Heart left ventricle (tissue), 16 donors: ENCODE measurements around the gene RMND5B. TPM values are rescaled to one million over a fixed set of nuclear protein-coding genes. Genes with fewer than 3 reads are reported as not detected.
A peak's percentile ranks its signal among the peaks of the same experiment; 100 is the strongest.

Experiments used
- ATAC-seq, 4 donors: fragments of 200-7000 bp; cut with Tn5 transposase; one replicate each; pipeline ENCODE4 v1.9.1; 2020 to 2022; ENCODE audit warnings: moderate library complexity in 4 of 4, mild to moderate bottlenecking in 3 of 4, moderate number of reproducible peaks in 1 of 4
- DNase-seq, 5 donors: peaks; one replicate each; pipeline ENCODE4 v3.0.0-alpha.2; 2020
- H3K27ac ChIP-seq, 12 donors: fragments of 200-600 bp; sonication (generic) in 4 of 12; one replicate each; pipeline versions ENCODE4 v1.5.0 to v1.8.0; 2016 to 2022; ENCODE audit warnings: mild to moderate bottlenecking in 2 of 12
- H3K27me3 ChIP-seq, 9 donors: fragments of 200-600 bp; sonication (generic) in 2 of 9; one replicate each; pipeline versions ENCODE4 v1.5.1 to v1.8.0; 2016 to 2022; ENCODE audit warnings: mild to moderate bottlenecking in 3 of 9
- H3K36me3 ChIP-seq, 9 donors: fragments of 200-600 bp; sonication (generic) in 2 of 9; one replicate each; pipeline versions ENCODE4 v1.5.0 to v1.8.0; 2018 to 2022; ENCODE audit warnings: mild to moderate bottlenecking in 2 of 9
- H3K4me1 ChIP-seq, 12 donors: fragments of 200-600 bp; sonication (generic) in 4 of 12; one replicate each; pipeline versions ENCODE4 v1.5.0 to v1.8.0; 2016 to 2022; ENCODE audit warnings: mild to moderate bottlenecking in 3 of 12
- H3K4me3 ChIP-seq, 12 donors: fragments of 200-600 bp; sonication (generic) in 4 of 12; one replicate each; pipeline versions ENCODE4 v1.5.0 to v1.8.0; 2017 to 2022; ENCODE audit warnings: mild to moderate bottlenecking in 9 of 12, moderate library complexity in 4 of 12
- H3K9me3 ChIP-seq, 12 donors: fragments of 200-600 bp; sonication (generic) in 4 of 12; one replicate each; pipeline versions ENCODE4 v1.5.0 to v1.8.0; 2016 to 2022; ENCODE audit warnings: mild to moderate bottlenecking in 1 of 12
- POLR2A ChIP-seq, 2 donors: fragments of 450-650 bp; IDR thresholded peaks; one replicate each; pipeline ENCODE4 v1.6.1; 2017; ENCODE audit warnings: antibody characterized with exemption in 2 of 2, mild to moderate bottlenecking in 2 of 2, moderate library complexity in 2 of 2
- WGBS, 4 donors: extraction: QIAGEN DNeasy Blood & Tissue Kit in 2 of 4; methylation state at CpG; one replicate each; pipeline versions ENCODE4 v1.1.5 to v1.1.7; 2013 to 2018; 5-methylcytosine and 5-hydroxymethylcytosine counted together
- intact Hi-C, 10 donors: fragments of 100-400 bp; cut with DNase I; formaldehyde crosslinking; loops; one replicate each; pipeline versions ENCODE4 v1.11.1 to v1.14.2; 2022
- polyA plus RNA-seq, 2 donors: library from polyadenylated mRNA; stranded (reverse); fragments of 200-250 nt; gene quantifications; one replicate each; pipeline ENCODE4 v1.2.3, GENCODE V29; 2013
- total RNA-seq, 9 donors: library from RNA; depleted of rRNA in 2 of 9; stranded (reverse); fragments of >200 nt in 2 of 9; fragmentation: NEBNext Ultra II Directional in 3 of 9; extraction: Animal tissue kit (Norgen Biotek cat#: 25700) in 3 of 9; gene quantifications; one replicate each; pipeline versions ENCODE4 v1.1.0 to v1.2.4, GENCODE V29; 2016 to 2023
- TF ChIP-seq, protein P1 (sequence below), 12 donors: fragments of 200-600 bp; sonication (generic) in 4 of 12; IDR thresholded peaks; one replicate each; pipeline versions ENCODE4 v1.5.0 to v1.8.0; 2018 to 2022; ENCODE audit warnings: antibody characterized with exemption in 12 of 12, mild to moderate bottlenecking in 5 of 12
- donor health status: ischemic (EF 13 %, LVEDD 7.1; RV severe dilation, severe dysfunction).
- donor health status: healthy with polysubstance abuse.
- donor health status: DM: no; HTN: yes; CAD: no.
- donor health status: DM: no; HTN: no; CAD: no.
- donor health status: ischemic (EF 25% LVEDD 6.9; RV normal size, moderate dysfunction).
- donor health status: ischemic (EF 25% LVEDD 5.7; RV mildly dilated, moderate dysfunction).
- donor health status: healthy.
- donor health status: DM: yes; HTN: yes; CAD: no.
- donor health status: ischemic (EF 35%, LVEDD 5.7; RV mildly dilated, moderate dysfunction).
- donor health status: nonischemic (EF 11% LVEDD 7.7; RV severe dilation, severe dysfunction).
- donor health status: DM: yes; HTN: yes; CAD: no.
- donor health status: PGD.
- donor health status: ischemic (EF 29% LVEDD 5.4; RV normal size, mild dysfunction).
- donor health status: nonischemic (EF 23%, LVEDD 6.1; RV moderate dilation, normal function).

Gene RMND5B
- total and polyA plus RNA-seq, 11 donors = 26.4 to 42.2 (median 32.7) TPM

DNA sequence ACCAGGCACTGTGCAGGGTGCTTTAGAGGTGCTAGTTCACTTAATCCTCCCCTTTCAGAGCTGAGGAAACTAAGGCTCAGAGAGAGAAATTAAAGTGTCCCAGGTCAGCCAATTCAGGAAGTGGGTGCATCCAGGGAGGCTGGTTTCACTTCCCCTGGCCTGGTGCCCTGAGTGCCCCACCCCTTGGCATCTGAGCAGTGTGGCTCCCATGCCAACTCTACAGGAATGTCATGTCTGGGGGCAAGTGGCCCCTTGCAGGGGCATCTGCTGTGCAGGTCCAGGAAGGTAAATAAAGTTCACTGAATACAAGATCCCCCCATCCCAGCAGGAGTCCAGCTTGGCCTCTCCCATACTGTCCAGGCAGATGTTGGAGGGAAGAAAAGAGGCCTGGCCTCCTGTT is 21.8 kb upstream of the RMND5B start:
- peaks cover 0 to 5% (median 0%) of the 10 kb centered on the region in 12 donors for H3K9me3 ChIP-seq
- ATAC-seq = no peak
- H3K36me3 ChIP-seq = no peaks in the 10 kb centered on the region
- H3K27me3 ChIP-seq = peaks cover 4 to 19% (median 6%) of the 10 kb centered on the region in 9 donors
- H3K27ac ChIP-seq = no peak overlapping the region
- no peak overlapping the region for H3K4me3 ChIP-seq
- intact Hi-C loops = no loop called here
- DNase-seq = peak in 1 of 5 donors; percentile 29
- no peak for TF ChIP-seq POLR2A (IDR thresholded peaks at IDR 0.05)
- TF ChIP-seq, protein P1, sequence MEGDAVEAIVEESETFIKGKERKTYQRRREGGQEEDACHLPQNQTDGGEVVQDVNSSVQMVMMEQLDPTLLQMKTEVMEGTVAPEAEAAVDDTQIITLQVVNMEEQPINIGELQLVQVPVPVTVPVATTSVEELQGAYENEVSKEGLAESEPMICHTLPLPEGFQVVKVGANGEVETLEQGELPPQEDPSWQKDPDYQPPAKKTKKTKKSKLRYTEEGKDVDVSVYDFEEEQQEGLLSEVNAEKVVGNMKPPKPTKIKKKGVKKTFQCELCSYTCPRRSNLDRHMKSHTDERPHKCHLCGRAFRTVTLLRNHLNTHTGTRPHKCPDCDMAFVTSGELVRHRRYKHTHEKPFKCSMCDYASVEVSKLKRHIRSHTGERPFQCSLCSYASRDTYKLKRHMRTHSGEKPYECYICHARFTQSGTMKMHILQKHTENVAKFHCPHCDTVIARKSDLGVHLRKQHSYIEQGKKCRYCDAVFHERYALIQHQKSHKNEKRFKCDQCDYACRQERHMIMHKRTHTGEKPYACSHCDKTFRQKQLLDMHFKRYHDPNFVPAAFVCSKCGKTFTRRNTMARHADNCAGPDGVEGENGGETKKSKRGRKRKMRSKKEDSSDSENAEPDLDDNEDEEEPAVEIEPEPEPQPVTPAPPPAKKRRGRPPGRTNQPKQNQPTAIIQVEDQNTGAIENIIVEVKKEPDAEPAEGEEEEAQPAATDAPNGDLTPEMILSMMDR (IDR thresholded peaks at IDR 0.05) = no peak
- peaks cover 0 to 12% (median 4%) of the 10 kb centered on the region in 12 donors for H3K4me1 ChIP-seq

DNA sequence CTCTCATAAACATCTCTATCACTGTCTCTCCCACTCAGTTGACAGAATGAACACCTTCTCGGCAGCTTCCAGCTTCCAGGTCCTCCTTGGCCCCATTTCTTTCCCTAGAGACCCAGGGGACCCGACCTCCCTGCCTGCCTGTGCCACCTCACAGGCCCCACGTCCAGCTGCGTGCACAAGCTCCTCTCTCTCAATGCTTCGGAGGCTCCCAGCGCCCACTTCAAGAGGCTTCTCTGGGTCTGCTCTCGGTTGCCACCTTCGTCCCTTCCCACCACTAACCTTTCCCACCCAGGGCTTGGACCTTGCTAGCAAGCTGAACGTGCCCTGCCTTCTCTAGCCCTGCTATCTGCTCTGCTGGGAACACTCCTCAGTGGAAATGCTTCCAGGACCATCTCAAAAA is 20.3 kb upstream of the RMND5B start:
- intact Hi-C loops = no loop called here
- no peak for TF ChIP-seq POLR2A (IDR thresholded peaks at IDR 0.05)
- TF ChIP-seq, protein P1 (IDR thresholded peaks at IDR 0.05) = no peak
- DNase-seq (no peak), ATAC-seq (no peak)
- Histone ChIP-seq H3K36me3 (no peaks in the 10 kb centered on the region), H3K4me1 (peaks cover 0 to 26% (median 10%) of the 10 kb centered on the region in 12 donors), H3K27ac (no peak overlapping the region), H3K27me3 (peaks cover 5 to 34% (median 18%) of the 10 kb centered on the region in 9 donors), H3K9me3 (peaks cover 0 to 5% (median 0%) of the 10 kb centered on the region in 12 donors), H3K4me3 (no peak overlapping the region)
- 90 to 93% (median 92%) methylated on average over 9 of the region's 9 CpGs for WGBS, 4 donors

DNA sequence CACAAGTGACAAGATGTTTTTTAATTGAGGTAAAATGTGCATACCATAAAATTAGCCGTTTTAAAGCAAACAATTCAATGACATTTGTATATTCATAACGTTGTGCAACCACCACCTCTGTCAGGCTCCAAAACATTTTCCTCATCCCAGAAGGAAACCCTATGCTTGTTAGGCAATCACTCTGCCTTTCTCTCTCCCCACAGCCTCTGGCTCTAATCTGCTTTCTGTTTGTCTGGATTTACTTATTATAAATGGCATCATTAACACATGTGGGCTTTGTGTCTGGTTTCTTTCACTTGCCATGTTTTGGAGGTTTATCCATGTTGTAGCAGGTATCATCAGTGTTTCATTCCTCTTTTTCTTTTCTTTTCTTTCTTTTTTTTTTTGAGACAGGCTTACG is 18.9 kb upstream of the RMND5B start:
- H3K4me3 ChIP-seq = no peak overlapping the region
- H3K27me3 ChIP-seq = peaks cover 5 to 40% (median 20%) of the 10 kb centered on the region in 9 donors
- TF ChIP-seq POLR2A (IDR thresholded peaks at IDR 0.05) = no peak
- TF ChIP-seq, protein P1 (IDR thresholded peaks at IDR 0.05) = no peak
- ATAC-seq (no peak), DNase-seq (no peak)
- H3K9me3 ChIP-seq = peaks cover 0 to 5% (median 0%) of the 10 kb centered on the region in 12 donors
- peaks cover 0 to 39% (median 14%) of the 10 kb centered on the region in 12 donors for H3K4me1 ChIP-seq
- no peaks in the 10 kb centered on the region for H3K36me3 ChIP-seq
- WGBS, 4 donors = 72 to 84% (median 79%) methylated on average over 3 of the region's 3 CpGs
- H3K27ac ChIP-seq = no peak overlapping the region
- intact Hi-C loops = loop anchor here in 1 of 10 donors (2.0 kb wide), 1 partner anchor 19 kb away; the partner anchor contains the start of gene RMND5B

DNA sequence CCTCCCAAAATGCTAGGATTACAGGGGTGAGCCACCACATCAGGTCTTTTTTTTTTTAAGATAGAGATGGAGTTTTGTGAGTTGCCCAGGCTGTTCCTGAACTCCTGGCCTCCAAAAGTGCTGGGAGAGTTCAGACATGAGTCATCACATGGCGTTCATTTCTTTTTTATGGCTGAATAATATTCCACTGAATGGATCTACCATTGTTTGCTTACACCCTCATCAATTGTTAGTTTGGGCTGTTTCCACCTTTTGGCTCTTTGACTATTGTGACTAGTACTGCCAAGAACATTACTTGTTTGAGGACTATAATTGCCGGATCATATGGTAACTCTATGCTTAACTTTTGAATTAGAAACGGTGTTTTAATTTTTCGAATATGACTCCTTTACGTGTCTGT is 18.3 kb upstream of the RMND5B start:
- intact Hi-C loops = loop anchor here in 1 of 10 donors (2.0 kb wide), 1 partner anchor 18 kb away; the partner anchor contains the start of gene RMND5B
- peak overlapping the region in 2 of 12 donors; percentile 27 to 86 for H3K27ac ChIP-seq
- H3K9me3 ChIP-seq = peaks cover 0 to 5% (median 0%) of the 10 kb centered on the region in 12 donors
- DNase-seq (no peak), ATAC-seq (no peak)
- peak overlapping the region in 2 of 12 donors; percentile 64 to 69 for H3K4me3 ChIP-seq
- TF ChIP-seq, protein P1 (IDR thresholded peaks at IDR 0.05) = no peak
- no peak for TF ChIP-seq POLR2A (IDR thresholded peaks at IDR 0.05)
- H3K4me1 ChIP-seq = peaks cover 0 to 44% (median 17%) of the 10 kb centered on the region in 12 donors
- WGBS, 4 donors = 71 to 81% (median 77%) methylated on average over 5 of the region's 5 CpGs
- H3K36me3 ChIP-seq = no peaks in the 10 kb centered on the region
- H3K27me3 ChIP-seq = peaks cover 5 to 43% (median 20%) of the 10 kb centered on the region in 9 donors
